ENCODE data around the gene SLC35E2B. TPM values are rescaled to one million over a fixed set of nuclear protein-coding genes. Genes with fewer than 3 reads are reported as not detected.

The SLC35E2B gene
- total and polyA plus RNA-seq, 2 of the 8 experiments (the other 6 are each of a cell fraction or from before 2014, with no cell fraction given), result 25.9 to 46.7 TPM

- H4K8ac ChIP-seq (ENCODE audit: extremely low read depth, insufficient read depth, low read length), result no peak overlapping the region
- H3K36me3 ChIP-seq (ENCODE audit: control insufficient read depth in 2 of 4, insufficient read depth in 4 of 4, low read length in 3 of 4), result no peaks in the 10 kb centered on the region
- H3K27me3 ChIP-seq (replicated peaks in 1 of 4; ENCODE audit: control insufficient read depth in 3 of 4, extremely low read depth in 1 of 4, insufficient read depth in 3 of 4, low read length in 3 of 4), result no peaks in the 10 kb centered on the region; a peak in 1 of 7 replicates
- no peak overlapping the region for H3K18ac ChIP-seq (ENCODE audit: extremely low read depth, low read length)
- no peak overlapping the region for H2BK12ac ChIP-seq (ENCODE audit: low read depth, low read length)
- peaks cover 0 to 13% of the 10 kb centered on the region in 2 experiments; a peak in 2 of 4 replicates for H3K79me2 ChIP-seq (ENCODE audit: control insufficient read depth in 1 of 2, insufficient read depth in 2 of 2, low read length in 2 of 2)
- no peak overlapping the region for H3K23ac ChIP-seq (ENCODE audit: insufficient read length)
- DNase-seq (ENCODE audit: low read depth in 1 of 2, low spot score in 2 of 2), result no peak
- H2BK20ac ChIP-seq (ENCODE audit: low read length), result no peak overlapping the region
- no peak overlapping the region for H3K4me2 ChIP-seq (ENCODE audit: insufficient read depth in 1 of 2, low read depth in 2 of 2, low read length in 2 of 2)
- WGBS, 2 experiments (ENCODE audit: extremely low coverage in 1 of 2, insufficient coverage in 1 of 2, insufficient read length in 1 of 2, insufficient replicate concordance in 2 of 2, low coverage in 1 of 2, low lambda C conversion rate in 2 of 2, missing lambda C conversion rate in 1 of 2), result 86% methylated on average over 6 of the region's 6 CpGs; no CpG with 5 or more reads in 1 of the 2 experiments
- H3K9ac ChIP-seq (replicated peaks in 1 of 4; ENCODE audit: extremely low read depth in 1 of 4, low read depth in 3 of 4, low read length in 3 of 4), result no peak overlapping the region
- no peak overlapping the region for H2AK5ac ChIP-seq (ENCODE audit: low read depth, low read length)
- no peak overlapping the region for H2BK5ac ChIP-seq (ENCODE audit: low read depth, low read length)
- peaks cover 3% of the 10 kb centered on the region for H3K79me1 ChIP-seq (ENCODE audit: low read depth, low read length)
- FAIRE-seq, result no peak
- ChIA-PET CTCF (ENCODE audit: partially characterized antibody) (interaction anchor here (1.0 to 1.4 kb wide), 3 partner anchors 67 to 249 kb away, joined by 3 to 4 read pairs (median 3); no protein-coding TSS in a partner anchor), POLR2A (ENCODE audit: partially characterized antibody) (interaction anchor here (1.0 to 4.6 kb wide), 3 partner anchors 9 to 12 kb away, joined by 3 to 34 read pairs (median 11); partner anchors contain the start of gene MMP23B)
- H3K14ac ChIP-seq (ENCODE audit: insufficient read length), result no peak overlapping the region
- no peak overlapping the region for H3K27ac ChIP-seq (ENCODE audit: low read depth, low read length)
- peaks cover 6% of the 10 kb centered on the region; the same call in 1 of the 2 replicates for H3K23me2 ChIP-seq (ENCODE audit: low read depth, low read length)
- H2BK15ac ChIP-seq (ENCODE audit: low read length), result no peak overlapping the region
- no peaks in the 10 kb centered on the region for H3K9me3 ChIP-seq (ENCODE audit: insufficient read depth in 2 of 2, low read depth in 1 of 2, low read length in 1 of 2)
- no peak overlapping the region for H4K5ac ChIP-seq (ENCODE audit: insufficient read length, low read depth, low read length)
- H2AFZ ChIP-seq (ENCODE audit: low read length), result no peak overlapping the region
- H4K91ac ChIP-seq (replicated peaks; ENCODE audit: insufficient read length, low read length), result no peak overlapping the region
- peaks cover 0 to 13% (median 5%) of the 10 kb centered on the region in 4 experiments; a peak in 5 of 7 replicates for H3K4me1 ChIP-seq (replicated peaks in 1 of 4; ENCODE audit: control insufficient read depth in 3 of 4, insufficient read depth in 4 of 4, low read length in 3 of 4)
- no peak overlapping the region for H3K4me3 ChIP-seq (ENCODE audit: extremely low read depth in 1 of 4, insufficient read depth in 2 of 4, low read depth in 3 of 4, low read length in 4 of 4)
- no peak overlapping the region for H3K4ac ChIP-seq (replicated peaks; ENCODE audit: insufficient read length, low read depth, low read length)
- no peak overlapping the region for H2BK120ac ChIP-seq (replicated peaks; ENCODE audit: low read depth, low read length)
- no peak overlapping the region for H3K56ac ChIP-seq (replicated peaks; ENCODE audit: insufficient read length, low read depth, low read length)
- peaks cover 6 to 25% of the 10 kb centered on the region in 2 experiments for H4K20me1 ChIP-seq (replicated peaks in 1 of 2; ENCODE audit: control insufficient read depth in 1 of 2, insufficient read depth in 2 of 2, low read length in 2 of 2)
- TF ChIP-seq ZNF274 (IDR thresholded peaks at IDR 0.05; ENCODE audit: borderline replicate concordance, extremely low read depth, low read length) (no peak), POLR2A (IDR thresholded peaks at IDR 0.05; ENCODE audit: control extremely low read depth in 1 of 2, low read depth in 2 of 2, low read length in 2 of 2) (no peak)
These were observed 74.7 kb downstream of the SLC35E2B start for GRCh38 chr1:1617925-1618324.

Measured in H1 (cell line).